Caco-2 (cell line): ENCODE measurements around the gene LSM3. TPM values are rescaled to one million over a fixed set of nuclear protein-coding genes. Genes with fewer than 3 reads are reported as not detected.

Source experiments
- BruUV-seq: library from RNA; stranded (reverse); fragments of 400-500 nt; replicated peaks from 2 replicates; lab custom pipeline; 2021; lab: Mats Ljungman, UMichigan
- CTCF ChIA-PET: fragments of 300-600 bp; sonication (Branson Sonifier 250); formaldehyde crosslinking; loops from one replicate; lab custom pipeline; 2022; ENCODE audit warnings: antibody characterized with exemption; lab: Charles Lee
- POLR2A ChIA-PET: fragments of 300-600 bp; sonication (Branson Sonifier 250); formaldehyde crosslinking; loops from one replicate; lab custom pipeline; 2022; ENCODE audit warnings: antibody characterized with exemption; lab: Charles Lee
- DNase-seq, 2 experiments: peaks; one replicate each; pipeline versions ENCODE4 v3.0.0 to v3.0.0-alpha.2; 2020 to 2022
- H3K27me3 ChIP-seq: replicated peaks from 2 replicates; pipeline ENCODE4 v1.6.0; 2011; ENCODE audit warnings: low read length; ENCODE audit not compliant: control insufficient read depth, insufficient read depth
- H3K36me3 ChIP-seq: 2 replicates; pipeline ENCODE4 v1.5.1; 2011; ENCODE audit warnings: low read length; ENCODE audit not compliant: control insufficient read depth, insufficient read depth
- H3K4me1 ChIP-seq: fragments of 250-450 bp; sonication (Bioruptor Pico); 2 replicates; pipeline ENCODE4 v1.5.1; 2020; ENCODE audit warnings: mild to moderate bottlenecking
- H3K4me3 ChIP-seq: 2 replicates; pipeline ENCODE4 v1.5.1; 2011; ENCODE audit warnings: low read depth, mild to moderate bottlenecking, control low read depth, low read length
- H3K9me3 ChIP-seq: fragments of 250-450 bp; sonication (Bioruptor Pico); 2 replicates; pipeline ENCODE4 v1.5.1; 2020; ENCODE audit warnings: mild to moderate bottlenecking, moderate library complexity
- H3K27ac Mint-ChIP-seq: one replicate; pipeline ENCODE4 v1.8.0; 2022; ENCODE audit warnings: mixed read lengths; ENCODE audit not compliant: unreplicated experiment
- H3K27me3 Mint-ChIP-seq: one replicate; pipeline ENCODE4 v1.8.0; 2022; ENCODE audit warnings: mixed read lengths; ENCODE audit not compliant: insufficient read depth, unreplicated experiment
- H3K36me3 Mint-ChIP-seq: one replicate; pipeline ENCODE4 v1.8.0; 2022; ENCODE audit warnings: mild to moderate bottlenecking, mixed read lengths; ENCODE audit not compliant: insufficient read depth, unreplicated experiment
- H3K4me1 Mint-ChIP-seq: one replicate; pipeline ENCODE4 v1.8.0; 2022; ENCODE audit warnings: low read depth, mixed read lengths; ENCODE audit not compliant: unreplicated experiment
- H3K4me3 Mint-ChIP-seq: one replicate; pipeline ENCODE4 v1.8.0; 2022; ENCODE audit warnings: mild to moderate bottlenecking, moderate library complexity, mixed read lengths; ENCODE audit not compliant: unreplicated experiment
- H3K9me3 Mint-ChIP-seq: one replicate; pipeline ENCODE4 v1.8.0; 2022; ENCODE audit warnings: mixed read lengths; ENCODE audit not compliant: unreplicated experiment
- intact Hi-C: fragments of 100-400 bp; cut with micrococcal nuclease; formaldehyde crosslinking; loops from one replicate; pipeline ENCODE4 v1.10.0; 2022; ENCODE audit not compliant: unreplicated experiment
- total RNA-seq: library from RNA; stranded (reverse); gene quantifications from 2 replicates; pipeline ENCODE4 v1.2.3, GENCODE V29; 2022
- TF ChIP-seq, protein P1 (sequence below), 2 experiments: fragments of 200-600 bp in 1 of 2; IDR thresholded peaks; 1 replicate in 1 of 2; 2 replicates in 1 of 2; pipeline versions ENCODE4 v1.5.1 to v1.8.0; 2011 to 2022; ENCODE audit warnings: antibody characterized with exemption in 1 of 2, control low read depth in 1 of 2, inconsistent platforms in 1 of 2, low read depth in 1 of 2, low read length in 1 of 2, mild to moderate bottlenecking in 1 of 2, moderate library complexity in 1 of 2; ENCODE audit not compliant: insufficient read depth in 1 of 2, severe bottlenecking in 1 of 2, unreplicated experiment in 1 of 2

Gene LSM3
- total RNA-seq, 1 experiment from 2014 or later = 20.5 TPM

DNA sequence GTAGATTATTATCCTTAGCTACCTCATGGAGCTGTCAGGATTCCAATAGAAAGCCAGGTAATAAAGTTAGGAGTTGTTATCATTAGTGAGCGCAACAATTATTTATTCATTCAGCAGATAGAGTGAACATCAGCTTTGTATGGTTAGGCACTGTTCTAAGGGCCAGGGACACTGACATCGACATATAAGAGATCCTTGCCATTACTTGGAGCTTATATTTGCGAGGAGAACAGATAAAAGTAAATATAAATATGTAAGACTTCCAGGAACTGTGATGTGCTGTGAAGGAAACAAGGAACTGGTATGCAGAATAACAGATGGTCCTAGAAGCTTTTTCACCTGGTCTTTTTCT is 473 bp downstream of the LSM3 start:
- Mint-ChIP-seq H3K36me3 (peaks cover 31% of the 10 kb centered on the region), H3K27ac (peak overlapping the region; percentile 94), H3K4me3 (peak overlapping the region; percentile 82), H3K9me3 (no peaks in the 10 kb centered on the region), H3K27me3 (no peaks in the 10 kb centered on the region), H3K4me1 (peaks cover 24% of the 10 kb centered on the region)
- Histone ChIP-seq H3K4me3 (peak overlapping the region; percentile 95), H3K9me3 (no peaks in the 10 kb centered on the region), H3K4me1 (peaks cover 16% of the 10 kb centered on the region), H3K36me3 (no peaks in the 10 kb centered on the region), H3K27me3 (no peaks in the 10 kb centered on the region)
- ChIA-PET POLR2A (interaction anchor here (0.6 to 2.4 kb wide), 18 partner anchors 8 to 472 kb away, joined by 3 to 38 read pairs (median 4); partner anchors contain the start of genes CCDC174, CHCHD4 and TMEM43), CTCF (interaction anchor here (0.5 to 1.3 kb wide), 9 partner anchors 23 to 1713 kb away, joined by 3 to 10 read pairs (median 4); partner anchors contain the start of gene SLC6A6)
- intact Hi-C loops = loop anchor here (2.0 kb wide), 1 partner anchor 46 kb away; no protein-coding TSS in a partner anchor
- no peak for DNase-seq
- TF ChIP-seq, protein P1, sequence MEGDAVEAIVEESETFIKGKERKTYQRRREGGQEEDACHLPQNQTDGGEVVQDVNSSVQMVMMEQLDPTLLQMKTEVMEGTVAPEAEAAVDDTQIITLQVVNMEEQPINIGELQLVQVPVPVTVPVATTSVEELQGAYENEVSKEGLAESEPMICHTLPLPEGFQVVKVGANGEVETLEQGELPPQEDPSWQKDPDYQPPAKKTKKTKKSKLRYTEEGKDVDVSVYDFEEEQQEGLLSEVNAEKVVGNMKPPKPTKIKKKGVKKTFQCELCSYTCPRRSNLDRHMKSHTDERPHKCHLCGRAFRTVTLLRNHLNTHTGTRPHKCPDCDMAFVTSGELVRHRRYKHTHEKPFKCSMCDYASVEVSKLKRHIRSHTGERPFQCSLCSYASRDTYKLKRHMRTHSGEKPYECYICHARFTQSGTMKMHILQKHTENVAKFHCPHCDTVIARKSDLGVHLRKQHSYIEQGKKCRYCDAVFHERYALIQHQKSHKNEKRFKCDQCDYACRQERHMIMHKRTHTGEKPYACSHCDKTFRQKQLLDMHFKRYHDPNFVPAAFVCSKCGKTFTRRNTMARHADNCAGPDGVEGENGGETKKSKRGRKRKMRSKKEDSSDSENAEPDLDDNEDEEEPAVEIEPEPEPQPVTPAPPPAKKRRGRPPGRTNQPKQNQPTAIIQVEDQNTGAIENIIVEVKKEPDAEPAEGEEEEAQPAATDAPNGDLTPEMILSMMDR (IDR thresholded peaks at IDR 0.05; ENCODE audit: insufficient read depth in 1 of 2, low read depth in 1 of 2, low read length in 1 of 2, severe bottlenecking in 1 of 2, unreplicated experiment in 1 of 2) = no peak
- TSS peak; percentile 81 for BruUV-seq

DNA sequence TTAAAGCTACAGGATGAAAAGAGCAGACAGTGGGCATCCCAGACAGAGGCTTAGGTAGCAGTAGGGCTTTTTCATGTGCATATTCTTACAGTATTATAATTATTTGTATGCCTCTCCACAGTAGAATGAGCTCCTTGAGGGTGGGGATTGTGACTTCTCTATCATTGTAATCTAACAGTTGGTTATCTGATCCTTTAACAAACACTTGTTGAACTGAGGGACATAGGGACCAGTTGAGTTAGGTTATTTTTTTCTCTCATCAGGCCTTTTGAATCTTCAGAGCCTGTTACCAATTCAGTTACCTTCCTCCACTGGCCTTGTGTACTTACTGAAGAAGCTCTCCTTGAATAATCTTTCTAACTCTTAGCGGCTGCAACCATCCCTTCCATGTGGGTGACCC is 1.2 kb downstream of the LSM3 start:
- H3K4me1 Mint-ChIP-seq = peaks cover 23% of the 10 kb centered on the region
- intact Hi-C loops = loop anchor here (2.0 kb wide), 1 partner anchor 45 kb away; no protein-coding TSS in a partner anchor
- Histone ChIP-seq H3K36me3 (no peaks in the 10 kb centered on the region), H3K9me3 (no peaks in the 10 kb centered on the region), H3K4me1 (peaks cover 16% of the 10 kb centered on the region), H3K4me3 (0 out of 2 replicates have a peak overlapping the region, but pooled peaks have one; percentile 9), H3K27me3 (no peaks in the 10 kb centered on the region)
- H3K4me3 Mint-ChIP-seq = peak overlapping the region; percentile 82
- CTCF ChIA-PET = interaction anchor here (1.3 kb wide), 1 partner anchor 36 kb away, joined by 3 read pairs; no protein-coding TSS in a partner anchor
- peaks cover 32% of the 10 kb centered on the region for H3K36me3 Mint-ChIP-seq
- TF ChIP-seq, protein P1 (IDR thresholded peaks at IDR 0.05; ENCODE audit: insufficient read depth in 1 of 2, low read depth in 1 of 2, low read length in 1 of 2, severe bottlenecking in 1 of 2, unreplicated experiment in 1 of 2) = no peak
- H3K27me3 Mint-ChIP-seq = no peaks in the 10 kb centered on the region
- no peak for DNase-seq
- peak overlapping the region; percentile 94 for H3K27ac Mint-ChIP-seq
- H3K9me3 Mint-ChIP-seq = no peaks in the 10 kb centered on the region
- POLR2A ChIA-PET = interaction anchor here (1.7 to 2.4 kb wide), 2 partner anchors 24 to 34 kb away, joined by 20 to 32 read pairs; no protein-coding TSS in a partner anchor
- BruUV-seq = no TSS peak

- H3K4me1 ChIP-seq = peaks cover 11% of the 10 kb centered on the region; the same call in 1 of the 2 replicates
- H3K9me3 ChIP-seq = no peaks in the 10 kb centered on the region
- no peak for DNase-seq
- Mint-ChIP-seq H3K27ac (no peak overlapping the region), H3K9me3 (no peaks in the 10 kb centered on the region), H3K36me3 (peaks cover 43% of the 10 kb centered on the region), H3K4me1 (peaks cover 11% of the 10 kb centered on the region), H3K27me3 (no peaks in the 10 kb centered on the region), H3K4me3 (no peak overlapping the region)
- no peak overlapping the region for H3K4me3 ChIP-seq
- intact Hi-C loops = no loop called here
- BruUV-seq = no TSS peak
- POLR2A ChIA-PET = no interaction called here
- CTCF ChIA-PET = interaction anchor here (0.6 kb wide), 1 partner anchor 153 kb away, joined by 4 read pairs; no protein-coding TSS in a partner anchor
- no peaks in the 10 kb centered on the region for H3K36me3 ChIP-seq
- H3K27me3 ChIP-seq = no peaks in the 10 kb centered on the region
- TF ChIP-seq, protein P1 (IDR thresholded peaks at IDR 0.05; ENCODE audit: insufficient read depth in 1 of 2, low read depth in 1 of 2, low read length in 1 of 2, severe bottlenecking in 1 of 2, unreplicated experiment in 1 of 2) = no peak
Measured at GRCh38 chr3:14181253-14181652, 2.6 kb downstream of the LSM3 start.
